Hematopoietic multipotent progenitor cell treated with erythropoietin and hydrocortisone succinate and interleukin-3 and kit ligand, for 15 days (in vitro differentiated cells): ENCODE data around the gene CEACAM6.
"Not testable (repeated sequence)": the region's sequence is repeated elsewhere in the genome, so short reads cannot be mapped to it uniquely, and the experiment has no call there.

ENCODE experiments used
- DNase-seq: peaks from one replicate; pipeline ENCODE4 v3.0.0-alpha.2; 2015; ENCODE audit warnings: low spot score

The CEACAM6 gene

GRCh38 chr19:41755328-41755913 lies at the start of gene CEACAM6:
Gene CEACAM6 (plus strand): TSS chr19:41755530. CDS start chr19:41755639, 109 bp downstream.
- DNase-seq, result no peak

- peak; percentile 66 for DNase-seq
Measured at GRCh38 chr19:41706741-41707501, 48.4 kb upstream of the CEACAM6 start.

- DNase-seq, result no peak
Measured at GRCh38 chr19:41707502-41707812, 47.9 kb upstream of the CEACAM6 start.

GRCh38 chr19:41707871-41708371 lies 47.4 kb upstream of the CEACAM6 start:
- DNase-seq, result no peak

- DNase-seq, result no peak
Measured at GRCh38 chr19:41708481-41708880, 46.8 kb upstream of the CEACAM6 start, which contains the start of gene CEACAM5. Gene CEACAM5 (plus strand): TSS chr19:41708626. CDS start chr19:41708732, 106 bp downstream.

- DNase-seq, result not testable (repeated sequence)
Measured at GRCh38 chr19:41709516-41709915, 45.8 kb upstream of the CEACAM6 start.

GRCh38 chr19:41709951-41710645 lies 45.2 kb upstream of the CEACAM6 start:
- DNase-seq, result no peak

- DNase-seq, result no peak
Measured at GRCh38 chr19:41711376-41712261, 43.7 kb upstream of the CEACAM6 start.

GRCh38 chr19:41714598-41714997 lies 40.7 kb upstream of the CEACAM6 start:
- DNase-seq, result no peak

- DNase-seq, result no peak
Measured at GRCh38 chr19:41718761-41719160, 36.6 kb upstream of the CEACAM6 start.

- no peak for DNase-seq
Measured at GRCh38 chr19:41720103-41720502, 35.2 kb upstream of the CEACAM6 start.

- no peak for DNase-seq
Measured at GRCh38 chr19:41726493-41726892, 28.8 kb upstream of the CEACAM6 start.

- DNase-seq, result no peak
Measured at GRCh38 chr19:41734156-41734555, 21.2 kb upstream of the CEACAM6 start.

- DNase-seq, result no peak
Measured at GRCh38 chr19:41734585-41734984, 20.7 kb upstream of the CEACAM6 start.

GRCh38 chr19:41735071-41735600 lies 20.2 kb upstream of the CEACAM6 start:
- DNase-seq, result no peak

GRCh38 chr19:41739361-41739760 lies 16.0 kb upstream of the CEACAM6 start:
- no peak for DNase-seq

- no peak for DNase-seq
Measured at GRCh38 chr19:41740415-41741243, 14.7 kb upstream of the CEACAM6 start.

GRCh38 chr19:41741244-41741554 lies 14.1 kb upstream of the CEACAM6 start:
- no peak for DNase-seq

GRCh38 chr19:41744850-41745249 lies 10.5 kb upstream of the CEACAM6 start:
- DNase-seq, result no peak

- DNase-seq, result no peak
Measured at GRCh38 chr19:41745756-41746155, 9.6 kb upstream of the CEACAM6 start.
